ENCODE measurements around the gene GIMAP4. TPM values are rescaled to one million over a fixed set of nuclear protein-coding genes. Genes with fewer than 3 reads are reported as not detected.

Gene GIMAP4
- total and polyA plus RNA-seq, 2 donors (not counting 3 experiments of a cell fraction or from before 2014, with no cell fraction given) = 56.6 to 168 TPM

DNA sequence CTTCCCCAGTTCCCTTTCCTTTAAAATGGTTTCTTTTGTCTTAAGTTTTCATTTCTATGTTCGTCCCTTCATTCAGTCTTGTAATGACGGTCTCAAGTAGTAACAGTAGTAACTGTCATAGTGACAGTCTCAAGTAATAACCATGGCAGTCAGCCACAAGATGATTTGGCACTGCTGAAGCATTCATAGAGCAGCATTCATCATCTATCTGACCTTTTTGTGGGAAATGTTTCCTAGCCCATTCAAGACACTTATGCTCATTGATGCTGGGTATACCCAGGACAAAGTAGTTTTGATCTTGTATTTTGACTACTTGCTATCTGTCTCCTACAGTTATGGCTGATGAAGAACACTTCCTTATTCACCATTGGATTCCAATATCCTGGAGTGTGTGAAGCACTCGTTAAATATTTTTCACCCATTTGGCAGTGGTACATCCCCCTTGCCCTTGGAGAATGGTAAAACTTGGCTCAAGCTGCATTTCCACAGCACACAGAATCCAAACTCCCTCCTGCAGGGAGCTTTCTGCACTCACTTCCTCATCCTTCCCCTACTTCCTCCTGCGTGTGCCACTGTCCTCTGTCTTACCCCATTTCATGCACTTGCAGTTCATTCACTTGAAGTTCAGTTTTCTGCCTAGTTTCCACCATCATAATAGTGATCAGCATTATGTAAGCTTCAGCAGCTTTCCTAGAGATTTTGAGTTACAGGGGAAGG, 19.0 kb downstream of the GIMAP4 start:
- dilution Hi-C loops (cut with MboI; ENCODE audit: extremely low pct_ligation_motif_present, low sequenced_read_pairs) (no loop called here), intact Hi-C loops (cut with micrococcal nuclease) (loop anchor here (1.0 to 5.0 kb wide), 9 partner anchors 19 to 209 kb away; partner anchors contain the start of genes GIMAP2, GIMAP4, GIMAP5 and GIMAP8)
- H2AFZ ChIP-seq (ENCODE audit: low read depth, low read length) = no peak overlapping the region
- ChIA-PET CTCF (interaction anchor here (0.9 to 2.4 kb wide), 10 partner anchors 17 to 312 kb away, joined by 3 to 15 read pairs (median 5); partner anchors contain the start of genes GIMAP1, GIMAP7 and GIMAP8), POLR2A (interaction anchor here (0.6 to 1.9 kb wide), 11 partner anchors 16 to 512 kb away, joined by 3 to 15 read pairs (median 5); partner anchors contain the start of genes GIMAP1, GIMAP2, GIMAP4 and GIMAP6)
- peak overlapping the region in 1 of 3 experiments; percentile 24 for H3K4me3 ChIP-seq (replicated peaks in 1 of 3; ENCODE audit: insufficient read depth in 1 of 3, low read depth in 1 of 3, low read length in 3 of 3)
- H3K27me3 ChIP-seq (ENCODE audit: control insufficient read depth in 2 of 2, insufficient read depth in 2 of 2, low read length in 2 of 2) = no peaks in the 10 kb centered on the region
- H3K36me3 ChIP-seq (ENCODE audit: control insufficient read depth in 2 of 2, extremely low read depth in 1 of 2, insufficient read depth in 2 of 2, low read length in 2 of 2) = no peaks in the 10 kb centered on the region
- no peak for TF ChIP-seq POLR2A (IDR thresholded peaks at IDR 0.05; ENCODE audit: low read depth, low read length)
- peak overlapping the region; percentile 26 for H3K9ac ChIP-seq (replicated peaks; ENCODE audit: extremely low read depth, insufficient read depth, low read length)
- H4K20me1 ChIP-seq (replicated peaks; ENCODE audit: control insufficient read depth, extremely low read depth, insufficient read depth, low read length) = no peaks in the 10 kb centered on the region
- H3K4me1 ChIP-seq (ENCODE audit: control insufficient read depth, extremely low read depth, insufficient read depth, low read length) = peaks cover 34% of the 10 kb centered on the region
- BruUV-seq (replicated peaks) = TSS peak; percentile 69
- FAIRE-seq (peak; percentile 8), DNase-seq (ENCODE audit: low read depth, low spot score) (no peak)
- H3K9me1 ChIP-seq (replicated peaks; ENCODE audit: control insufficient read depth, extremely low read depth, insufficient read depth, low read length) = no peaks in the 10 kb centered on the region
- H3K79me2 ChIP-seq (ENCODE audit: control insufficient read depth, insufficient read depth, low read length) = no peaks in the 10 kb centered on the region
- no peaks in the 10 kb centered on the region for H3K9me3 ChIP-seq (replicated peaks; ENCODE audit: control insufficient read depth, insufficient read depth, low read length)
- peak overlapping the region; percentile 93 for H3K27ac ChIP-seq (ENCODE audit: insufficient read depth, low read depth, low read length)
- H3K4me2 ChIP-seq (ENCODE audit: insufficient read depth, low read length) = peak overlapping the region; percentile 75

GRCh38 chr7:150586785-150587152, 19.6 kb downstream of the GIMAP4 start:
- ChIA-PET CTCF (interaction anchor here (0.9 to 2.4 kb wide), 11 partner anchors 17 to 311 kb away, joined by 3 to 15 read pairs (median 5); partner anchors contain the start of genes GIMAP1, GIMAP7 and GIMAP8), POLR2A (interaction anchor here (0.6 to 1.9 kb wide), 13 partner anchors 17 to 512 kb away, joined by 3 to 15 read pairs (median 5); partner anchors contain the start of genes GIMAP1, GIMAP2, GIMAP4 and GIMAP6)
- peaks cover 34% of the 10 kb centered on the region for H3K4me1 ChIP-seq (ENCODE audit: control insufficient read depth, extremely low read depth, insufficient read depth, low read length)
- no peaks in the 10 kb centered on the region for H3K9me1 ChIP-seq (replicated peaks; ENCODE audit: control insufficient read depth, extremely low read depth, insufficient read depth, low read length)
- dilution Hi-C loops (cut with MboI; ENCODE audit: extremely low pct_ligation_motif_present, low sequenced_read_pairs) = no loop called here
- FAIRE-seq (peak; percentile 90), DNase-seq (ENCODE audit: low read depth, low spot score) (peak; percentile 96)
- H4K20me1 ChIP-seq (replicated peaks; ENCODE audit: control insufficient read depth, extremely low read depth, insufficient read depth, low read length) = no peaks in the 10 kb centered on the region
- H3K79me2 ChIP-seq (ENCODE audit: control insufficient read depth, insufficient read depth, low read length) = no peaks in the 10 kb centered on the region
- H3K9me3 ChIP-seq (replicated peaks; ENCODE audit: control insufficient read depth, insufficient read depth, low read length) = no peaks in the 10 kb centered on the region
- H2AFZ ChIP-seq (ENCODE audit: low read depth, low read length) = no peak overlapping the region
- peak; percentile 78 for TF ChIP-seq POLR2AphosphoS5 (IDR thresholded peaks at IDR 0.05; ENCODE audit: insufficient read depth, low read depth, low read length)
- peak; percentile 94 for TF ChIP-seq JUN (IDR thresholded peaks at IDR 0.05; ENCODE audit: borderline replicate concordance, insufficient read depth, insufficient read length, low read depth)
- no peak for TF ChIP-seq EZH2 (IDR thresholded peaks at IDR 0.05; ENCODE audit: borderline replicate concordance, low read depth, low read length, severe bottlenecking)
- TF ChIP-seq FOS (IDR thresholded peaks at IDR 0.05; ENCODE audit: borderline replicate concordance, insufficient read depth, low read length) = peak; percentile 88
- no peak for TF ChIP-seq MYC (IDR thresholded peaks at IDR 0.05; ENCODE audit: low read depth, low read length)
- TF ChIP-seq MAX (IDR thresholded peaks at IDR 0.05; ENCODE audit: insufficient read depth, insufficient read length) = no peak
- peak; percentile 77 for TF ChIP-seq GATA2 (IDR thresholded peaks at IDR 0.05; ENCODE audit: insufficient read depth, insufficient read length, low read depth, low read length)
- peak overlapping the region; percentile 75 for H3K4me2 ChIP-seq (ENCODE audit: insufficient read depth, low read length)
- H3K9ac ChIP-seq (replicated peaks; ENCODE audit: extremely low read depth, insufficient read depth, low read length) = peak overlapping the region; percentile 64
- no peaks in the 10 kb centered on the region for H3K36me3 ChIP-seq (ENCODE audit: control insufficient read depth in 2 of 2, extremely low read depth in 1 of 2, insufficient read depth in 2 of 2, low read length in 2 of 2)
- peak overlapping the region; percentile 93 for H3K27ac ChIP-seq (ENCODE audit: insufficient read depth, low read depth, low read length)
- H3K27me3 ChIP-seq (ENCODE audit: control insufficient read depth in 2 of 2, insufficient read depth in 2 of 2, low read length in 2 of 2) = no peaks in the 10 kb centered on the region
- H3K4me3 ChIP-seq (replicated peaks in 1 of 3; ENCODE audit: insufficient read depth in 1 of 3, low read depth in 1 of 3, low read length in 3 of 3) = peak overlapping the region in 1 of 3 experiments; percentile 24
- intact Hi-C loops (cut with micrococcal nuclease) = loop anchor here (1.0 to 5.0 kb wide), 11 partner anchors 19 to 209 kb away; partner anchors contain the start of genes GIMAP2, GIMAP4, GIMAP5 and GIMAP8
- no TSS peak for BruUV-seq (replicated peaks)

Data from endothelial cell of umbilical vein (primary cell).